HG02642 (cell line): ENCODE results near the gene HSD11B1L.
"Not testable (repeated sequence)": the region's sequence is repeated elsewhere in the genome, so short reads cannot be mapped to it uniquely, and the experiment has no call there.

Experiments used
- ATAC-seq: cut with Tn5 transposase; IDR thresholded peaks from one replicate; pipeline ENCODE4 v1.9.1; 2021; ENCODE audit warnings: mild to moderate bottlenecking; ENCODE audit not compliant: unreplicated experiment, poor library complexity

HSD11B1L gene

DNA sequence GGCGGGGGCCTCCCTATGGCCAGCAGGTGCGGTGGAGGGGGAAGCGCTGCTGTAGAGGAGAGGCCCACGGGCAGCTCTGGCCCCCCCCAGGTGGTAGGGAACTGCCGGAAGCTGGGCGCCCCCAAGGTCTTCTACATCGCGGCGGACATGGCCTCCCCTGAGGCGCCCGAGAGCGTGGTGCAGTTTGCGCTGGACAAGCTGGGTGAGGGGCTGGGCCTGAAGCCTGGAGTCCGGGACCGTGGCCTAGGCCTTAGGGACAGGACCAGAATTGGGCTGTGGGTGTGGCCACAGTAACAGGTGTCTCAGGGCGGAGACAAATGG is 5.5 kb downstream of the HSD11B1L start:
- no peak for ATAC-seq

DNA sequence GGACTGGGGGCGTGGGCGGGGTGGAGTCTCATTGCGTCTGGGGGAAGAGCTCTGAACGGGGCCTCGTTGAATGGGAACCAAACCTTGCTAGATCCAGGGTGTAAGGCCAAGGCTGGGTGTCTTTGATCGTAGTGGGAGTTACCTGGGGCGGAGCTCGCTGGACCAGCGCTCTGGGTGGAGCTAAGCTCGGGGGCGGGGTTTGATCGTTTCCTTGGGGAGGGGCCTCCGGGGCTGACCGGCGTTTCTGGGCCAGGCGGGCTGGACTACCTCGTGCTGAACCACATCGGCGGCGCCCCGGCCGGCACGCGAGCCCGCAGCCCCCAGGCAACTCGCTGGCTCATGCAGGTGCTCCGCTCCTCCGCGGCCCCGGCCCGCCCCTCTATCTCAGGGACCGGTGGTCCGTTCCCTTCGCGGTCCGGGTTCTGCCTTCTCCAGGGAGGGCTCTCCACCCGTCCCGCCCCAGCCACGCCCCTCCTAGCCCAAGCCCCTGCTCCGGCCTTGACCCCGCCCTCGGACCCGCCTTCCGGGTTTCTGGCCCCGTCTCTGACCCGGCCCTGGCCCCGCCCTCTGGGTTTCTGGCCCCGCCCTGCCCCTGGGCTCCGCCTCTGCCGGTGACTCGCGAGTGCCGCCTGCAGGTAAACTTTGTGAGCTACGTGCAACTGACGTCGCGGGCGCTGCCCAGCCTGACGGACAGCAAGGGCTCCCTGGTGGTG is 6.0 kb downstream of the HSD11B1L start:
- ATAC-seq = peak; percentile 65

DNA sequence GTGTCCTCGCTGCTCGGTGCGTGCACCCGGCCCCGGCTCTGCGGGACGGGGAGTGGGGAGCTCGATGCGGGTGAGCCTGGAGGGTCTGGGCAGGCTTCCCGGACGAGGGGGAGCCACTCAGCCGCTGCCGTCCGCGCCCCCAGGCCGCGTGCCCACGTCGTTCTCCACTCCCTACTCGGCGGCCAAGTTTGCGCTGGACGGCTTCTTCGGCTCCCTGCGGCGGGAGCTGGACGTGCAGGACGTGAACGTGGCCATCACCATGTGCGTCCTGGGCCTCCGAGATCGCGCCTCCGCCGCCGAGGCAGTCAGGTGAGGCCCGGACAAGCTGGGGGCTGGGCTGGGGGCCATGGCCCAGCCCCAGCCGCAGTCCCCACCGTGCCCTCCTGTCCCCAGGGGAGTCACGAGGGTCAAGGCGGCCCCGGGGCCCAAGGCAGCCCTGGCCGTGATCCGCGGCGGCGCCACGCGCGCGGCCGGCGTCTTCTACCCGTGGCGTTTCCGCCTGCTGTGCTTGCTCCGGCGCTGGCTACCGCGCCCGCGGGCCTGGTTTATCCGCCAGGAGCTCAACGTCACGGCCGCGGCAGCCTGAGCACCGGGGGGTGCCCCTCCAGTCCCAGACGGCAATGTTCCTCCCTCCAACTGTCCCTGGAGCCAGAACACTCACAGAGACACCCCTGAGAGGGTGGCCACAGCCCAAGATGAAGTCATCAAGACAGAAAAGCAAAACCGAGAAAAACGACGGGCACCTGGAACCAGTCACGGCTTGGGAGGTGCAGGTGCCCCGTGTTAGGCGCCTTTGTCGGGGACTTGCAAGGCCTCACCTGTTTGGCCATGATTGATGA is 6.8 kb downstream of the HSD11B1L start:
- no peak for ATAC-seq

DNA sequence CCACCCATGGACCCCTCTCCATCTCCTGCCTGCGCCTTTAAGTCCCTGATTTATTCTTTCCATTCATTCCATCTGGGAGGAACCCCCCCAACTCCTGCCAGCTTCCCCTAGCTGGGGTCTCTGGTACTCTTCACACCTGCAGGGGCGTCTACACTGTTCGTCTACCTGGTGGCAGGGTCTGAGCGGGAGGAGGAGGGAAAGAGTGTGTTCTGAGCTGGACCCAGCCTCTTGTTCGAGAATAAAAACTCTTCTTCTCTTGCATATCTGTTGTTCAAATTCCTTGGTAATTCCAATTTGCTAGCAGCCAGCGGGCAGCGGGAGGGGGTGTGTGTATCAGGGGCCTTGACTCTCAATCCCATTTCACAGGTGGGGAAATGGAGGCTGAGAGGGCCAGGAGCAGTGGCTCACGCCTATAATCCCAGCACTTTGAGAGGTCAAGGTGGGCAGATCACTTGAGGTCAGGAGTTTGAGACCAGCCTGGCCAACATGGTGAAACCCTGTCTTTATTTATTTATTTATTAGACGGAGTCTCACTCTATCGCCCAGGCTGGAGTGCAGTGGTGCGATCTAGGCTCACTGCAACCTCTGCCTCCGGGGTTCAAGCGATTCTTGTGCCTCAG is 7.5 kb downstream of the HSD11B1L start:
- not testable (repeated sequence) for ATAC-seq

DNA sequence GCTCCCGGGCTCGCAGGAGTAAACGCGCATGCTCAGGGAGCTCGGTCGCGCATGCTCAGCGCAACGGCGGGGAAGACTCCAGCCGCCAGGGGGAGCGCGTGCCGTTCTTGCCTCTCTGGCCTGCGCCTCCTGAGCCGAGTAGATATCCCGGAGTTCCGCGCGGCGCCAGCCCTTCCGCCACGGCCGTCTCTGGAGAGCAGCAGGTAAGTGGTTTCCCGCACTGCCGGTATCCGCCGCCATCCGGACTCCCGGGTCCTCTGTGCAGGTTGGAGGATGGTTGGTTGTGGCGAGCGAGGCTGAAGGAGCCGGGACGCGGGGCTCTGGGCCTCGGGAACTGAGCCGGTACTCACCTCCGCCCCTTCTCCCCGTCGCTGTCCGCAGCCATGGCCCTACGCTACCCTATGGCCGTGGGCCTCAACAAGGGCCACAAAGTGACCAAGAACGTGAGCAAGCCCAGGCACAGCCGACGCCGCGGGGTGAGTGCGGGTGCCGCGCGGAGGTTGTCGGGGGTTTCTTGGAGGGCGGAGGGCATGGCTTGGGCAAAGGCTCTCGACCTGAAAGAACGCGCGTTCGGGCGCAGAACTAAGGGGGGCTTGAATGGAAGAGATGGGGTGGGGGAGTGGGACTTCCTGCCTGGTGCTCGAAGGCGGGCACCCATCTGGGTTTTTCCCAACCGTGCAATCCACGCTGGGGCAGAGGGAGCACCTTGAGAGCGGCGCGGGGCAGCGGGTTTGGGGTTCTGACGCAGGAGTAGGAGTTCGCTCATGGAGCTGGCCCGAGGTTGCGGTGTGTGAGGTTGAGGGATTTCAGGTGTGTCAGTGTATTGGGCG is 9.5 kb downstream of the HSD11B1L start, which contains the start of gene RPL36:
TSS of gene RPL36 (plus strand) at position 171 of the 830 bp plus-strand sequence. CDS start at position 384, 213 bp downstream.
- peak; percentile 53 for ATAC-seq

DNA sequence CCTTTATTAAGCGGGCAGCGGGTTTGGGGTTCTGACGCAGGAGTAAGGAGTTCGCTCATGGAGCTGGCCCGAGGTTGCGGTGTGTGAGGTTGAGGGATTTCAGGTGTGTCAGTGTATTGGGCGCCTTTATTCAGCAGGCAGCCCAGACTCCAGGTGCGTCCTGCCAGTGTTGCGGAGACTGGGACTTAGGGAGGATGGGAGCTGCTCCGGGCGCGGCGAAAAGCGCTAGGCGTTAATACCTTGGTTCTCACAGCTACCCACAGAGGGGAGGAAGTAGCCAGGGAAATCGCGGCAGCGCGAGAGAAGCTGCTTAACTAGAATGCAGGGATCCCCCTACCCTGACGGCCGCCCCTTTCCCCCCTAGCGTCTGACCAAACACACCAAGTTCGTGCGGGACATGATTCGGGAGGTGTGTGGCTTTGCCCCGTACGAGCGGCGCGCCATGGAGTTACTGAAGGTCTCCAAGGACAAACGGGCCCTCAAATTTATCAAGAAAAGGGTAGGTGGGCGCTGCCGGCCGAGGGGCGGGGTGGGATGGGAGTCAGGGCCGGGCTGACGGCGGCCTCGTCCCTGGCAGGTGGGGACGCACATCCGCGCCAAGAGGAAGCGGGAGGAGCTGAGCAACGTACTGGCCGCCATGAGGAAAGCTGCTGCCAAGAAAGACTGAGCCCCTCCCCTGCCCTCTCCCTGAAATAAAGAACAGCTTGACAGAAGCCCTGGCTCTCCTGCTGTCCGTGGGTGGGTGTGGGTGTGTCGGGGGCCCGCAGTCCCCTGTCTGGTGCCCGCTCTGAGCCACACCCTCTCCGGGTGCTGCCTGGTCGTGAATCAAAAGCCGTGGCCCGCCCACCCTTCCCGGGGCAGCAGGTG is 10.4 kb downstream of the HSD11B1L start:
- no peak for ATAC-seq

DNA sequence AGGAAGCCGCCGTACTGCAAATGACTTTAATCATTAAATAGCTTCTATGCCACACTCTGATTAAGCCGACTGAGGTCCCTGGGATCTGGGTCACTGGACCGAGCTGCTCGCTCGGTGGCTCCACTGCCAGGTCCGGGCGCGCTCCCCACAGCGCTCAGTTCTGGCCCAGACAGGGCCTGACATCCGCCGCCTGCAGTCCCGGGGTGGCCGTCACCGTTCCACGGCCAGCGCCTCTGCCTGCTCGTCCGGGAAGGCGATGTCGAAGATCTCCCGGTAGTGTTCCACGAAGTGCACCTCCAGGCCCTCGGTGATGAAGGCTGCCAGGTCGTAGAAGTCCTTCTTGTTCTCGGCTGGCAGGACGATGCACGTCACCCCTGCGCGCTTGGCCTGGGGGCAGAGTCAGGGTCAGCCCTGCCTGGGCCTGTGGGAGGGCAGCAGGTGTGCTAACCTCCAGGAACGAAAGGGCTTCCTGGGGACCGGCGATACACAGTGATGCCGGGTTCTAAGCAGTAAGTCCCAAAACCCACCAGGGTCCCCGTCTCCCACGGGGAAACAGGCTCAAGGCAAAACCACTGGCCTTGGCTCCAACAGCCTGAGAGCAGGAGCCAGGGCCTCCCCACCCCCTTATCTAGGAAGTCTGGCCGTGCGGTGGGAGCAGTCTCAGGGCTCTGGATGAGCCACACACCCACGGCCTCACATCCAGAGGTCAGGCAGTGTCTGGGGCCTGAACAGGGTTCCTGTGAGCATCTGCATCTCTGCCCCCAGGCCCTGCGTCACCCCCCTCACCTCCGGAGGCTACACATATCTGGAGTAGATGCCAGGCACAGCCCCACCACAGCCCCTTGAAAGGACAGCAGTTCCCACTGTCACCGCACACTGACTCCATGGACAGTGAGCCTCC is 11.2 kb downstream of the HSD11B1L start:
- no peak for ATAC-seq

DNA sequence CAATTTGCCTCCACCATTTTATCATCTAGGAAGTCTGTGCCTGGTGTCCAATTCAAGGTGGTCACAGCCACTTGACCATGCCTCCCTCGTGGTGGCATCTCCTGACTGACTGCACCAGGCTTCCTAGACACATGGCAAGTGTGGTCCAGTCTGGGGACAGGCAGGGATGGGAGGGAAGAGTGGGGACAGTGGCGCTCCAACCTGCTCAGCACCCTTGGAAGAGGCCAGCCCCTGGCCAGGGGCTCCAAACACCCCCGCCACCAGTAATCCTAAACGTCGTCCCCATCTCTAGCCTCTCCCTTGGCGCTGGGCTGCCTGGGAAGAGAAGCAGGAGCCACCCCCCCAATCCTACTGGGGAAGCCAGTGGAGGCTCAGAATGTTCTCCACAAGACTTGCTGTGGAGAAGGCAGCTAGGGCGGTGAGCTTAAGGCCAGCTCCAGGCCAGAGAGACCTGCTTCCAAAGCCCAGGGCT is 11.9 kb downstream of the HSD11B1L start:
- ATAC-seq = no peak

DNA sequence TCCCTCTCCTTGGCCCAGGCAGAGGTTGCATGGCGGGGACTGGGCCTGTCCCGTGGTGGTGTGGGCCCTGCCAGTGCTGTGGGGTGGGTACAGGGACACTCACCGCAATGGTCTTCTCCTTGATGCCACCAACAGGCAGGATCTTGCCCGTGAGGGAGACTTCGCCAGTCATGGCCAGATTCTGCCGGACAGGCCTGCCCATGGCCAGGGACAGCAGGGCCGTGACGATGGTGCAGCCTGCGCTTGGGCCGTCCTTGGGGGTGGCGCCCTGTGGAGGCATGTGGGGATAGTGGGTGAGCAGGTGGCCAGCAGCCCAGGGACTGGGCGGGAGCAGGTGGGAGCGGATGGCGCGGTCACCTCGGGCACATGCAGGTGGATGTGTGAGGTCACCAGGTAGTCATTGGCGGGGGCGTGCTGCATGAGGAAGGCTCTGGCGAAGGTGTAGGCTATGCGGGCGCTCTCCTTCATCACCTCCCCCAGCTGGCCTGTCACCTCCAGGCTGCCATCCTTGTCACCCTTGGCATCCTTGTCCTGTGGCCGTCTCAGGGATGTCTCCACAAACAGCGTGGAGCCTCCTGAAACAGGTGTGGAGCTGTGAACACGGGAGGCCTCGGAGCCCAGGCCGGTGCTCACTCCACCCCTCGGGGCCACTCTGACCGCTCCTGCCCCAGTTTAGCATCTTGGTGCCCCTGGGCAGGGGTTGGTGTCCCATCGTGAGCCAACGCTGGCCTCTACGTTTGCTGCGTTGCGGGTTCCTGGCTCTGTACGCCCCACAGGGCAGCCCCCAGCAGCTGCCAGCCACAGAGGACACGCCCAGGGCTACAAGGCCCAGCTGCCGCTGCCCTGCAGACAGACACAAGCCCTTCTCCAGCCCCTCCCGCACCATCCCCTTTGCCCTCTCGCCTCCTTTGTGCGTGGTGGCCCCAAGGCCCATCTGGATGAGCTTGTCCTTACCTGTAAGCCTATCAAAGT is 12.7 kb downstream of the HSD11B1L start:
- no peak for ATAC-seq

DNA sequence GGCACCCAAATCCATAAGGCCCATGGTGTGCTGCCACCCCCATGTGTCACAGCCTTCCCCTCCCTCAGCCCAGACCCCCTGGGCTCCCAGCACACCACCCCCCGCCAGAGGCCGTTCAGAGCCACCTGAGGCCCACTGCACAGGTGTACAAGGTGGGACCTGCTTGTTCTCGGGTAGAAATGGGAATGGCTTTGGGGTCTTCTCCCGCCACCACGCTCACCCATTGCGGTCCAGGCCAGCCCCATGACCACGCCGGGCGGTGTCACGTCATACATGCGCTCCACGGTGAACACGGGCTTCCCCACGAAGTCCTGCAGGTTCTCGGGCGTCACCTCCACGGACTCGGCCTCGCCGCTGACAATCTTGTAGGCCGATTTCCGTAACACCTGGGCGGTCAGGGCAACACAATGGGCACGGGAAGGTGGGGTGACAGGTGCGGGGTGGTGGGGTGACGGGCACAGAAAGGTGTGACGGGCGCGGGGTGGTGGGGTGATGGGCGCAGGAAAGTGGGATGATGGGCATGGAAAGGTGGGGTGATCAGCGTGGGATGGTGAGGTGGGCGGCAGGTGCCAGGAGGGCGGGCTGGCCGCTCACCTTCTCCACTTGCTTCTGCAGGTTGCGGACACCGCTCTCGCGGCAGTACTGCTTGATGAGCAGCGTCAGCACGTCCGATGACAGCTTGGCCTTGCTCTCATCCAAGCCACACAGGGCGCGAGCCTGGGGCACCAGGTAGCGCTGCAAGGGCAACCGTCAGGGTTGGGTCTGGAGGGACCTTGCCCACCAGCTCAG is 13.5 kb downstream of the HSD11B1L start:
- no peak for ATAC-seq

DNA sequence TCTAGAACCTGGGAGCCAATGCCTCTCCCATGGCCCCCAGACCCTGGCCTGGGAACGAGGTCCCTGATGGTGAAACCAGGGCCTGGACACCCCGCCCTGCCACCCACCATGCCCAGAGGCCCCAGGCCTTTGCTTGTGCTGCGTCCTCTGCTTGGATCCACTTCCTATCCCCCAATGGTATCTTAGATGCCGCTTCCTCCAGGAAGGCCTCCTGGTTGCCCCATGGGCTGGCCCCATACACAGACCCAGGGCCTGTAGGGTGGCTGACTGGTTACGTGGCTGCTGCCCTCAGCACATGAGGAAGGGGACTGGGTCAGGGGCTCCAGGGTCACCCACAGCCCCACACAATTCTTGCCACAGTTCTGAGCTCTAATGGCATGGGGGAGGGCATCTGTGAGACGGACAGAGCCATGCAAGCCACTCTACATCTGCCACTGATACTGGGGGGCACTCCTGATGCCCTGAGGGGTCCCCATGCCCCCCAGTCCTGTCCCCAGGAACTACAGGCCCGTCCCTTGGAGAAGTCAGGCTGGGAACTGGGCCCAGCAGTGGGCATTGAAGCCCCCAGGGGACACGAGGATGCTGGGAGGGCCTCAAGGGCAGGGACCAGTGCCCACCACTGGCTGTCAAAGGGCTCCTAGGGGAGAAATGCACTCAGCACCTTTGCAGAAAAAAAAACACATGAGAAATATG is 14.3 kb downstream of the HSD11B1L start:
- ATAC-seq = no peak

DNA sequence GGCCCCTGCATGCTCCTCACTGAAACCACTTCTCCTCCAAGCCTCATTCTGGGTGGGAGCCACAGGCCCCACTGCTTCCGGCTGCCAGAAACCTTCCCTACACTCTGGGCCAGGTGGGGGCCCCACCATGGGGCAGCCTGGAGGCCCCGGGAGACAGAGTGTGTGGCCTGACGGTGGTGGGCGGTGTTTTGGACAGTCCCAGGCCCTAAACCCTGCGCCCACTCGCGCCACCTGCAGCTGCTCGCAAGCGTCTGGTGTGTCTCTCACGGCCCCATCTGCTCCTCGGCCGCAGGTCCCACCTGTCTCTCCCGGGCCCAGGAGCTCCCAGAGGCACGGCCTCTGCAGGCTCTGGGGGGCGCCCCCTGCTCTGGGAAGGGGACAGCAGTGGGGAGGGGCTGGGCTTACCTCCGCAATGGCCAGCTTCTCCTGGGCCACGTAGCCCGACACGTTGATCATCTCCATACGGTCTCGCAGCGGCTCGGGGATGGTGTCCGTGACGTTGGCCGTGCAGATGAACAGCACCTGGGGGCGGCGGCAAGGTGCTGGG is 14.9 kb downstream of the HSD11B1L start:
- ATAC-seq = no peak

DNA sequence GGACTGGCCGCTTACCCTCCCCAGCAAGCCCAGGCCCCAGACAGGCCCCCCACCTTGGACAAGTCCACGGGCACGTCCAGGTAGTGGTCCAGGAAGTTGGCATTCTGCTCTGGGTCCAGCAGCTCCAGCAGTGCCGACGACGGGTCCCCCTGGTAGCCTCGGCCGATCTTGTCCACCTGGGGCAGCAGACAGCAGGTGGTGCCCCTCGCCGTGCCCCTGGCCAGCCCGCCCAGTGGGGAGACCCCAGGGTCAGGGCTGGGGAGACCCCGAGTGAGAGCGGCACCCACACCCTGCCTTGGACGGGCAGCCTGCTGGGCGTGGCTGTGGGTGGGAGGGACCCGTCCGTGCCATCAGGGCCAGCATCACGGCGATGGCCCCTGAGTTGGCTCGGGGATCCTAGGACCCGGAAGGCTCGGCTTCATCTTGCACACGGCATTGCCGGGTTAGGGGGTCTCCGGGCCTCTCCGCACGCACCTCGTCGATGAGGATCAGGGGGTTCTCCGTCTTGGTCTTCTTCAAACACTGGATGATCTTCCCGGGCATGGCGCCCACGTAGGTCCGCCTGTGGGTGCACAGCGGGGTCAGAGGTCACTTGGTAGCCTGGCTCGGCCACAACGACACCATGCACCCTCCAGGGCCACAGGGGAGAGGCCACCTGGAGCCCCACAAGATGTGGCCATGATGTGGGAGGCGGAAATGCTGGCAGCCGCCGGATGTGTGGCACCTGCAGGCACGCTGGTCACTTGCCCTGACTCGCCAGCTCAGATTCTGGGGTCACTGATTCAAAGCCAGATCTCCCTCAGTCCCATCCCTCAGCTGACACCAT is 15.6 kb downstream of the HSD11B1L start:
- no peak for ATAC-seq

DNA sequence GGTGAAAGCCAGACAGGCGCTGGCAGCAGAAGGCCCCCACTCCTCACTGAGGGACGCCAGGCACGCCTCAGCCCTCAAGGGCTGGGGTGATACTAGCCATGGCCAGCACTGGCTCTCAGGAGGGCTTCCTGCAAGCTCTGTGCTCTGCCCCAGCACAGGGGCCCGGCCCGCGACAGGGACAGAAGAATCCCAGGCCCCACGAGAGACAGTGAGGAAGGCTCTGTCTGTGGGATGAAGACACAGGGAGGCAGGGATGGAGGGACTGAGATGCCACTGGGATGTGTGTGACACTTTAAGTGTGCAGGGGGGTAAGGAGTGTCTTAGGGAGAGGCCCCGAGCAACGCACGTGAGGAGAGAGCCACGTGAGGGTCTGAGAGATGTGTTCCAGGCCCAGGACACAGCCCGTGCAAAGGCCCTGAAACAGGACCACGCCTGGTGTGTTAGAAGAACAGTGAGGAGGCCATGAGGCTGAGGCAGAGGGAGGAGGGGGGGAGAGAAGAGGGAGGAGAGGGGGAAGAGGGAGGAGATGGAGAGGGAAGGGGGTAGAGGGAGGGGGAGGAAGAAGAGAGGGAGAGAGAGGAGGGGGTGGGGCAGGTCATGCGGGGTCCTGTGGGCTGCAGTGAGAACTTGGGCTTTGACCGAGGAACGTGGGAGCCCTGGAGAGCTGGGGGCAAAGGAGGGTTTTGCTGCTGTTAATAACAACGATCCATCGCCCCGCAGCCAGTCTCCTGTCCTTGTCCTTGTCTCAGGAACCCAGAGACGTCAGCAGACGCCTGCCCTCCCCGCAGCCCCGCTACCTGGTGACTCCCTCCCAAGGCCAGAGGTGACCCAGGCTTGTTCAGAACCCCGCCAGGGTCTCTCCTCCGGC is 16.4 kb downstream of the HSD11B1L start:
- no peak for ATAC-seq
